PC-3 (cell line): Measurements from ENCODE around the gene MVK. TPM values are rescaled to one million over a fixed set of nuclear protein-coding genes. Genes with fewer than 3 reads are reported as not detected.

ENCODE experiments used
- ATAC-seq: fragments of 200-7000 bp; cut with Tn5 transposase; 2 replicates; pipeline ENCODE4 v1.9.1; 2020; ENCODE audit warnings: mild to moderate bottlenecking, moderate library complexity
- BruUV-seq: library from RNA; stranded (reverse); fragments of 400-500 nt; replicated peaks from 2 replicates; lab custom pipeline; 2021; lab: Mats Ljungman, UMichigan
- CTCF ChIA-PET: fragments of 300-600 bp; sonication (Branson Sonifier 250); formaldehyde crosslinking; loops from one replicate; lab custom pipeline; 2022; ENCODE audit warnings: antibody characterized with exemption; lab: Charles Lee
- POLR2A ChIA-PET: fragments of 300-600 bp; sonication (Branson Sonifier 250); formaldehyde crosslinking; loops from one replicate; lab custom pipeline; 2022; ENCODE audit warnings: antibody characterized with exemption; ENCODE audit not compliant: unreplicated experiment; lab: Charles Lee
- DNase-seq: peaks from one replicate; pipeline ENCODE4 v3.0.0-alpha.2; 2015
- H2AFZ ChIP-seq: fragments of 300-600 bp; sonication (generic); 2 replicates; pipeline ENCODE4 v1.6.0; 2016; ENCODE audit warnings: antibody characterized with exemption, low read length
- H3F3A ChIP-seq: fragments of 300-600 bp; sonication (generic); one replicate; pipeline ENCODE4 v1.6.0; 2017; ENCODE audit warnings: antibody characterized with exemption, low read length, control low read depth, mild to moderate bottlenecking; ENCODE audit not compliant: unreplicated experiment
- H3K27ac ChIP-seq: fragments of 300-600 bp; sonication (generic); 2 replicates; pipeline ENCODE4 v1.5.1; 2016; ENCODE audit warnings: mild to moderate bottlenecking, low read length
- H3K27me3 ChIP-seq: fragments of 300-600 bp; sonication (generic); 2 replicates; pipeline ENCODE4 v1.6.1; 2016; ENCODE audit warnings: low read length, mixed read lengths
- H3K36me3 ChIP-seq: fragments of 300-600 bp; sonication (generic); 2 replicates; pipeline ENCODE4 v1.6.1; 2016; ENCODE audit warnings: low read depth, mixed run types, low read length, mixed read lengths
- H3K4me1 ChIP-seq: fragments of 300-600 bp; sonication (generic); 2 replicates; pipeline ENCODE4 v1.5.1; 2016; ENCODE audit warnings: low read length; ENCODE audit not compliant: insufficient read depth
- H3K4me2 ChIP-seq: fragments of 300-600 bp; sonication (generic); 2 replicates; pipeline ENCODE4 v1.6.0; 2016; ENCODE audit warnings: low read length
- H3K4me3 ChIP-seq: fragments of 300-600 bp; sonication (generic); 2 replicates; pipeline ENCODE4 v1.5.1; 2016; ENCODE audit warnings: mild to moderate bottlenecking, low read length, mixed read lengths
- H3K79me2 ChIP-seq: fragments of 300-600 bp; sonication (generic); 2 replicates; pipeline ENCODE4 v1.6.1; 2017; ENCODE audit warnings: low read length, mixed read lengths
- H3K9ac ChIP-seq: fragments of 300-600 bp; sonication (generic); 2 replicates; pipeline ENCODE4 v1.6.0; 2016; ENCODE audit warnings: mild to moderate bottlenecking, low read length
- H3K9me2 ChIP-seq: fragments of 300-600 bp; sonication (generic); replicated peaks from 2 replicates; pipeline ENCODE4 v1.6.1; 2016; ENCODE audit warnings: mixed run types, low read length, mixed read lengths
- H3K9me3 ChIP-seq: fragments of 300-600 bp; sonication (generic); 2 replicates; pipeline ENCODE4 v1.6.1; 2016; ENCODE audit warnings: low read length, mixed read lengths
- H4K20me1 ChIP-seq: fragments of 300-600 bp; sonication (generic); 2 replicates; pipeline ENCODE4 v1.6.1; 2016; ENCODE audit warnings: low read length, mixed read lengths
- CTCF ChIP-seq: fragments of 300-600 bp; sonication (generic); conservative IDR thresholded peaks from 2 replicates; pipeline ENCODE4 v1.5.1; 2017; ENCODE audit warnings: antibody characterized with exemption, low read depth, mild to moderate bottlenecking, low read length
- EZH2 ChIP-seq: fragments of 300-600 bp; sonication (generic); IDR thresholded peaks from one replicate; pipeline ENCODE4 v1.6.1; 2017; ENCODE audit warnings: antibody characterized with exemption, mild to moderate bottlenecking, low read length; ENCODE audit not compliant: unreplicated experiment
- EZH2phosphoT487 ChIP-seq: fragments of 300-600 bp; sonication (generic); IDR thresholded peaks from 2 replicates; pipeline ENCODE4 v1.6.1; 2018; ENCODE audit warnings: mild to moderate bottlenecking, antibody characterized with exemption, low read length, borderline replicate concordance
- intact Hi-C: fragments of 100-400 bp; cut with micrococcal nuclease; formaldehyde crosslinking; loops from 2 replicates; pipeline ENCODE4 v1.9.0; 2023
- total RNA-seq: library from RNA; depleted of rRNA; stranded (reverse); fragments of >200 nt; gene quantifications from 2 replicates; pipeline ENCODE4 v1.2.3, GENCODE V29; 2014

The MVK gene
- total RNA-seq, 1 experiment from 2014 or later: 47.8 TPM

- Histone ChIP-seq H3F3A (no peaks in the 10 kb centered on the region), H2AFZ (no peak overlapping the region), H4K20me1 (no peaks in the 10 kb centered on the region), H3K27me3 (no peaks in the 10 kb centered on the region), H3K4me3 (no peak overlapping the region), H3K9me3 (no peaks in the 10 kb centered on the region), H3K9ac (peak overlapping the region; percentile 58), H3K27ac (peak overlapping the region; percentile 91), H3K4me2 (peak overlapping the region; percentile 40), H3K4me1 (peaks cover 29% of the 10 kb centered on the region), H3K9me2 (no peaks in the 10 kb centered on the region), H3K79me2 (no peaks in the 10 kb centered on the region), H3K36me3 (no peaks in the 10 kb centered on the region)
- ChIA-PET POLR2A (no interaction called here), CTCF (no interaction called here)
- DNase-seq: no peak
- BruUV-seq: no TSS peak
- TF ChIP-seq EZH2: no peak
- TF ChIP-seq CTCF: no peak
- no peak for TF ChIP-seq EZH2phosphoT487
- ATAC-seq: no peak
- intact Hi-C loops: no loop called here
Observed at GRCh38 chr12:109545826-109546225, 27.8 kb upstream of the MVK start.

- intact Hi-C loops: no loop called here
- no peaks in the 10 kb centered on the region for H3K9me2 ChIP-seq
- no peak overlapping the region for H3K27ac ChIP-seq
- H2AFZ ChIP-seq: no peak overlapping the region
- H3K4me3 ChIP-seq: no peak overlapping the region
- no peaks in the 10 kb centered on the region for H4K20me1 ChIP-seq
- no peaks in the 10 kb centered on the region for H3K36me3 ChIP-seq
- no peaks in the 10 kb centered on the region for H3F3A ChIP-seq
- H3K79me2 ChIP-seq: no peaks in the 10 kb centered on the region
- ChIA-PET POLR2A (no interaction called here), CTCF (no interaction called here)
- no peaks in the 10 kb centered on the region for H3K9me3 ChIP-seq
- TF ChIP-seq CTCF: no peak
- peaks cover 24% of the 10 kb centered on the region for H3K4me1 ChIP-seq
- no peaks in the 10 kb centered on the region for H3K27me3 ChIP-seq
- H3K4me2 ChIP-seq: no peak overlapping the region
- H3K9ac ChIP-seq: no peak overlapping the region
- BruUV-seq: no TSS peak
- no peak for ATAC-seq
- DNase-seq: no peak
Observed at GRCh38 chr12:109547286-109547685, 26.3 kb upstream of the MVK start.

- H3K4me2 ChIP-seq: no peak overlapping the region
- H3K36me3 ChIP-seq: no peaks in the 10 kb centered on the region
- no peaks in the 10 kb centered on the region for H3K27me3 ChIP-seq
- no TSS peak for BruUV-seq
- H3K4me1 ChIP-seq: peaks cover 27% of the 10 kb centered on the region
- intact Hi-C loops: no loop called here
- ATAC-seq: no peak
- H3K27ac ChIP-seq: no peak overlapping the region
- H2AFZ ChIP-seq: no peak overlapping the region
- no peak overlapping the region for H3K9ac ChIP-seq
- no peaks in the 10 kb centered on the region for H3K9me2 ChIP-seq
- no peaks in the 10 kb centered on the region for H3F3A ChIP-seq
- ChIA-PET CTCF (no interaction called here), POLR2A (no interaction called here)
- H3K9me3 ChIP-seq: no peaks in the 10 kb centered on the region
- no peaks in the 10 kb centered on the region for H4K20me1 ChIP-seq
- no peak for DNase-seq
- H3K79me2 ChIP-seq: no peaks in the 10 kb centered on the region
- TF ChIP-seq EZH2 (no peak), CTCF (no peak), EZH2phosphoT487 (no peak)
- H3K4me3 ChIP-seq: no peak overlapping the region
Observed at GRCh38 chr12:109548258-109548657, 25.3 kb upstream of the MVK start.
